Endothelial cell of umbilical vein (primary cell): ENCODE measurements around the gene DDI1. TPM values are rescaled to one million over a fixed set of nuclear protein-coding genes. Genes with fewer than 3 reads are reported as not detected.

Experiments
- Bru-seq: library from RNA; stranded (reverse); fragments of 400-500 nt; gene quantifications from one replicate; lab custom pipeline; 2021; lab: Mats Ljungman, UMichigan
- BruChase-seq, 2 experiments: library from RNA; stranded (reverse); fragments of 400-500 nt; gene quantifications; one replicate each; lab custom pipeline; 2021; lab: Mats Ljungman, UMichigan
- BruUV-seq: library from RNA; stranded (reverse); fragments of 400-500 nt; replicated peaks from 2 replicates; lab custom pipeline; 2021; lab: Mats Ljungman, UMichigan
- CTCF ChIA-PET: fragments of 300-600, 350-600 bp; sonication (Branson Sonifier 250); formaldehyde crosslinking; loops from one replicate; lab custom pipeline; 2021; ENCODE audit warnings: antibody characterized with exemption, inconsistent platforms; lab: Charles Lee
- POLR2A ChIA-PET: fragments of 300-600, 350-600 bp; sonication (Branson Sonifier 250); formaldehyde crosslinking; loops from one replicate; lab custom pipeline; 2021; ENCODE audit warnings: antibody characterized with exemption, inconsistent platforms; lab: Charles Lee
- DNase-seq: peaks from one replicate; pipeline ENCODE4 v3.0.0-alpha.2; 2011; ENCODE audit warnings: low read depth, low spot score
- FAIRE-seq: peaks from 2 replicates; lab custom pipeline; 2011; peaks lifted over from hg19 to GRCh38; lab: Jason Lieb, UNC
- H2AFZ ChIP-seq: 2 replicates; pipeline ENCODE4 v1.6.0; 2012; ENCODE audit warnings: low read depth, low read length, control low read depth, inconsistent platforms
- H3K27ac ChIP-seq: 2 replicates; pipeline ENCODE4 v1.5.1; 2011; ENCODE audit warnings: low read depth, mild to moderate bottlenecking, control low read depth, low read length, moderate library complexity; ENCODE audit not compliant: insufficient read depth
- H3K27me3 ChIP-seq, 2 experiments: 2 replicates each; pipeline versions ENCODE4 v1.6.0 to v1.6.1; 2011; ENCODE audit warnings: low read length in 2 of 2, mixed read lengths in 1 of 2; ENCODE audit not compliant: control insufficient read depth in 2 of 2, insufficient read depth in 2 of 2
- H3K36me3 ChIP-seq, 2 experiments: 2 replicates in 1 of 2; 3 replicates in 1 of 2; pipeline ENCODE4 v1.5.1; 2011; ENCODE audit warnings: low read length in 2 of 2, mild to moderate bottlenecking in 1 of 2, moderate library complexity in 1 of 2; ENCODE audit not compliant: control insufficient read depth in 2 of 2, insufficient read depth in 2 of 2; ENCODE audit errors: extremely low read depth in 1 of 2
- H3K4me1 ChIP-seq: 3 replicates; pipeline ENCODE4 v1.5.1; 2011; ENCODE audit warnings: mild to moderate bottlenecking, low read length; ENCODE audit not compliant: control insufficient read depth, insufficient read depth; ENCODE audit errors: extremely low read depth
- H3K4me2 ChIP-seq: 2 replicates; pipeline ENCODE4 v1.6.1; 2011; ENCODE audit warnings: low read length, control low read depth, mixed read lengths; ENCODE audit not compliant: insufficient read depth
- H3K4me3 ChIP-seq, 3 experiments: fragments of 200-600 bp in 1 of 3; sonication (generic), shearing (Covaris generic) in 1 of 3; replicated peaks in 1 of 3; 2 replicates each; pipeline ENCODE4 v1.5.1; 2011 to 2016; ENCODE audit warnings: control low read depth in 3 of 3, low read length in 3 of 3, mild to moderate bottlenecking in 2 of 3, inconsistent platforms in 1 of 3, low read depth in 1 of 3, moderate library complexity in 1 of 3; ENCODE audit not compliant: insufficient read depth in 1 of 3
- H3K79me2 ChIP-seq: 2 replicates; pipeline ENCODE4 v1.6.0; 2012; ENCODE audit warnings: low read length, inconsistent platforms; ENCODE audit not compliant: control insufficient read depth, insufficient read depth
- H3K9ac ChIP-seq: replicated peaks from 2 replicates; pipeline ENCODE3; 2011; ENCODE audit warnings: low read length, control low read depth; ENCODE audit not compliant: insufficient read depth; ENCODE audit errors: extremely low read depth
- H3K9me1 ChIP-seq: replicated peaks from 3 replicates; pipeline ENCODE4 v1.6.0; 2011; ENCODE audit warnings: mild to moderate bottlenecking, low read length; ENCODE audit not compliant: control insufficient read depth, insufficient read depth; ENCODE audit errors: extremely low read depth
- H3K9me3 ChIP-seq: replicated peaks from 2 replicates; pipeline ENCODE4 v1.5.1; 2012; ENCODE audit warnings: low read length, inconsistent platforms; ENCODE audit not compliant: control insufficient read depth, insufficient read depth
- H4K20me1 ChIP-seq: replicated peaks from 2 replicates; pipeline ENCODE3; 2011; ENCODE audit warnings: mild to moderate bottlenecking, low read length; ENCODE audit not compliant: control insufficient read depth, insufficient read depth; ENCODE audit errors: extremely low read depth
- EZH2 ChIP-seq: IDR thresholded peaks from 2 replicates; pipeline ENCODE4 v1.6.1; 2012; ENCODE audit warnings: borderline replicate concordance, low read depth, mild to moderate bottlenecking, moderate library complexity, low read length, inconsistent platforms; ENCODE audit not compliant: severe bottlenecking
- FOS ChIP-seq: IDR thresholded peaks from 2 replicates; pipeline ENCODE4 v1.6.1; 2011; ENCODE audit warnings: mild to moderate bottlenecking, low read length, moderate library complexity, borderline replicate concordance; ENCODE audit not compliant: insufficient read depth
- GATA2 ChIP-seq: IDR thresholded peaks from 2 replicates; pipeline ENCODE4 v1.7.0; 2011; ENCODE audit warnings: low read depth, mild to moderate bottlenecking, moderate library complexity, mixed read lengths, low read length; ENCODE audit not compliant: insufficient read length, insufficient read depth
- JUN ChIP-seq: IDR thresholded peaks from 2 replicates; pipeline ENCODE4 v1.6.1; 2011; ENCODE audit warnings: borderline replicate concordance, low read depth; ENCODE audit not compliant: insufficient read length, insufficient read depth
- MYC ChIP-seq: IDR thresholded peaks from one replicate; pipeline ENCODE4 v1.6.1; 2011; ENCODE audit warnings: mild to moderate bottlenecking, low read depth, low read length
- POLR2A ChIP-seq: IDR thresholded peaks from 2 replicates; pipeline ENCODE4 v1.6.1; 2012; ENCODE audit warnings: low read depth, mild to moderate bottlenecking, control low read depth, low read length
- POLR2AphosphoS5 ChIP-seq: IDR thresholded peaks from 2 replicates; pipeline ENCODE4 v1.6.1; 2012; ENCODE audit warnings: low read depth, mild to moderate bottlenecking, control low read depth, low read length, moderate library complexity; ENCODE audit not compliant: insufficient read depth
- dilution Hi-C: fragments of 300-500 bp; cut with MboI; formaldehyde crosslinking; loops from one replicate; pipeline ENCODE4 v1.15.0; 2019; ENCODE audit warnings: low sequenced_read_pairs; ENCODE audit not compliant: extremely low pct_ligation_motif_present
- intact Hi-C: fragments of 100-400 bp; cut with micrococcal nuclease; formaldehyde crosslinking; loops from one replicate; pipeline ENCODE4 v1.10.0; 2022
- long read RNA-seq: library from polyadenylated mRNA; stranded (forward); transcript quantifications from one replicate; pipeline ENCODE4 v2.0.0, GENCODE V29; 2021
- polyA minus RNA-seq, 3 experiments: library from RNA; depleted of rRNA, polyadenylated mRNA; stranded (reverse); fragments of >200 nt; gene quantifications; 1 replicate in 1 of 3; 2 replicates in 2 of 3; pipeline ENCODE4 v1.2.3, GENCODE V29; 2011
- polyA plus RNA-seq, 4 experiments: library from polyadenylated mRNA; depleted of rRNA in 3 of 4; stranded (reverse) in 3 of 4; unstranded in 1 of 4; fragments of >200 nt; gene quantifications; 2 replicates each; pipeline versions ENCODE4 v1.2.1 to v1.2.3, GENCODE V29; 2011 to 2012; ENCODE audit warnings: missing spikeins in 1 of 4
- total RNA-seq: library from RNA; stranded (reverse); gene quantifications from 2 replicates; pipeline ENCODE4 v1.2.3, GENCODE V29; 2021
- TF ChIP-seq, protein P1 (sequence below): IDR thresholded peaks from 2 replicates; pipeline ENCODE4 v1.6.1; 2011; ENCODE audit not compliant: insufficient read depth, insufficient read length
- TF ChIP-seq, protein P2 (sequence below), 2 donors: IDR thresholded peaks; 1 replicate in 1 of 2; 2 replicates in 1 of 2; pipeline ENCODE4 v1.5.1; 2011; ENCODE audit warnings: low read length in 2 of 2, mild to moderate bottlenecking in 2 of 2, moderate library complexity in 2 of 2, control low read depth in 1 of 2, inconsistent platforms in 1 of 2, low read depth in 1 of 2; ENCODE audit not compliant: insufficient read depth in 1 of 2; ENCODE audit errors: extremely low read depth in 1 of 2

Gene DDI1
- not detected in 2 replicates for total RNA-seq
- not detected in 2 replicates for polyA plus RNA-seq
- polyA plus RNA-seq (2011; cell fraction: cytosol; rRNA removed), result not detected in 2 replicates
- polyA plus RNA-seq (2011; cell fraction: nucleus; rRNA removed), result not detected in 2 replicates
- polyA plus RNA-seq (2012), result not detected in 2 replicates
- polyA minus RNA-seq, result not detected in 2 replicates
- not detected for polyA minus RNA-seq (2011; cell fraction: cytosol; rRNA and poly(A)+ RNA removed)
- not detected in 2 replicates for polyA minus RNA-seq (2011; cell fraction: nucleus; rRNA and poly(A)+ RNA removed)
- Bru-seq, nascent RNA, result not detected
- BruChase-seq, experiment 1, labeled RNA remaining after a 6-hour chase, result not detected
- BruChase-seq, experiment 2, labeled RNA remaining after a 2-hour chase, result not detected
- long read RNA-seq, result 0 reads

GRCh38 chr11:104036588-104036987 is at the start of gene DDI1:
DDI1 (plus strand) TSS chr11:104036640; CDS start chr11:104036823, 183 bp downstream.
- POLR2A ChIA-PET, result no interaction called here

More at GRCh38 chr11:104036588-104036987, at the start of gene DDI1:
- H3K9me3 ChIP-seq, result no peaks in the 10 kb centered on the region
- CTCF ChIA-PET, result no interaction called here
- H3K27ac ChIP-seq, result no peak within 1 kb of the TSS
- no peak within 1 kb of the TSS for H3K4me3 ChIP-seq
- no peak for FAIRE-seq
- H3K27me3 ChIP-seq, result no peaks in the 10 kb centered on the region
- TF ChIP-seq POLR2A, result no peak
- no peak for TF ChIP-seq POLR2AphosphoS5
- no peak for TF ChIP-seq JUN
- TF ChIP-seq EZH2, result no peak
- TF ChIP-seq GATA2, result no peak
- no peak for TF ChIP-seq MYC
- TF ChIP-seq, protein P1, sequence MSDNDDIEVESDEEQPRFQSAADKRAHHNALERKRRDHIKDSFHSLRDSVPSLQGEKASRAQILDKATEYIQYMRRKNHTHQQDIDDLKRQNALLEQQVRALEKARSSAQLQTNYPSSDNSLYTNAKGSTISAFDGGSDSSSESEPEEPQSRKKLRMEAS, result no peak
- TF ChIP-seq, protein P2, sequence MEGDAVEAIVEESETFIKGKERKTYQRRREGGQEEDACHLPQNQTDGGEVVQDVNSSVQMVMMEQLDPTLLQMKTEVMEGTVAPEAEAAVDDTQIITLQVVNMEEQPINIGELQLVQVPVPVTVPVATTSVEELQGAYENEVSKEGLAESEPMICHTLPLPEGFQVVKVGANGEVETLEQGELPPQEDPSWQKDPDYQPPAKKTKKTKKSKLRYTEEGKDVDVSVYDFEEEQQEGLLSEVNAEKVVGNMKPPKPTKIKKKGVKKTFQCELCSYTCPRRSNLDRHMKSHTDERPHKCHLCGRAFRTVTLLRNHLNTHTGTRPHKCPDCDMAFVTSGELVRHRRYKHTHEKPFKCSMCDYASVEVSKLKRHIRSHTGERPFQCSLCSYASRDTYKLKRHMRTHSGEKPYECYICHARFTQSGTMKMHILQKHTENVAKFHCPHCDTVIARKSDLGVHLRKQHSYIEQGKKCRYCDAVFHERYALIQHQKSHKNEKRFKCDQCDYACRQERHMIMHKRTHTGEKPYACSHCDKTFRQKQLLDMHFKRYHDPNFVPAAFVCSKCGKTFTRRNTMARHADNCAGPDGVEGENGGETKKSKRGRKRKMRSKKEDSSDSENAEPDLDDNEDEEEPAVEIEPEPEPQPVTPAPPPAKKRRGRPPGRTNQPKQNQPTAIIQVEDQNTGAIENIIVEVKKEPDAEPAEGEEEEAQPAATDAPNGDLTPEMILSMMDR (IDR thresholded peaks at IDR 0.05; ENCODE audit: extremely low read depth in 1 of 2, insufficient read depth in 1 of 2, low read depth in 1 of 2, low read length in 2 of 2), result no peak
- TF ChIP-seq FOS, result no peak
- H3K9ac ChIP-seq, result no peak within 1 kb of the TSS
- H3K9me1 ChIP-seq, result no peaks in the 10 kb centered on the region
- no peaks in the 10 kb centered on the region for H4K20me1 ChIP-seq
- H3K4me1 ChIP-seq, result no peaks in the 10 kb centered on the region
- no peaks in the 10 kb centered on the region for H3K36me3 ChIP-seq
- H2AFZ ChIP-seq, result no peak within 1 kb of the TSS
- H3K4me2 ChIP-seq, result no peak within 1 kb of the TSS
- intact Hi-C loops (no loop called here), dilution Hi-C loops (no loop called here)
- DNase-seq, result no peak
- no peaks in the 10 kb centered on the region for H3K79me2 ChIP-seq
- BruUV-seq, result no TSS peak
